Lower leg skin (tissue), 4 donors: ENCODE measurements around the gene BTBD17. TPM values are rescaled to one million over a fixed set of nuclear protein-coding genes. Genes with fewer than 3 reads are reported as not detected.

Experiments used
- DNase-seq, 2 donors: peaks; one replicate each; pipeline ENCODE4 v3.0.0-alpha.2; 2019; ENCODE audit warnings: low spot score in 2 of 2
- H3K4me3 ChIP-seq: fragments of 200-600 bp; sonication (generic); 2 replicates; pipeline ENCODE4 v1.5.1; 2017; ENCODE audit warnings: mild to moderate bottlenecking, low read depth; ENCODE audit not compliant: poor library complexity, severe bottlenecking
- POLR2A ChIP-seq, 2 donors: fragments of 450-650 bp; IDR thresholded peaks; one replicate each; pipeline ENCODE4 v1.6.1; 2016 to 2017; ENCODE audit warnings: antibody characterized with exemption in 2 of 2, mild to moderate bottlenecking in 1 of 2, moderate library complexity in 1 of 2
- WGBS, 2 donors: methylation state at CpG; one replicate each; pipeline ENCODE4 v1.1.5; 2018; 5-methylcytosine and 5-hydroxymethylcytosine counted together
- intact Hi-C: fragments of 100-400 bp; cut with DNase I; formaldehyde crosslinking; loops from one replicate; pipeline ENCODE4 v1.15.0; 2023; ENCODE audit warnings: low total_unique reads
- total RNA-seq, 4 donors: library from RNA; depleted of rRNA; stranded (reverse); fragments of >200 nt; gene quantifications; one replicate each; pipeline ENCODE4 v1.1.0, GENCODE V29; 2016
- TF ChIP-seq, protein P1 (sequence below), 3 donors: fragments of 450-650 bp; IDR thresholded peaks; one replicate each; pipeline ENCODE4 v1.5.1; 2016; ENCODE audit warnings: antibody characterized with exemption in 3 of 3, mild to moderate bottlenecking in 3 of 3, moderate library complexity in 2 of 3

The BTBD17 gene
- total RNA-seq, 4 donors from 2014 or later, result 0.22 TPM; not detected in 3

DNA sequence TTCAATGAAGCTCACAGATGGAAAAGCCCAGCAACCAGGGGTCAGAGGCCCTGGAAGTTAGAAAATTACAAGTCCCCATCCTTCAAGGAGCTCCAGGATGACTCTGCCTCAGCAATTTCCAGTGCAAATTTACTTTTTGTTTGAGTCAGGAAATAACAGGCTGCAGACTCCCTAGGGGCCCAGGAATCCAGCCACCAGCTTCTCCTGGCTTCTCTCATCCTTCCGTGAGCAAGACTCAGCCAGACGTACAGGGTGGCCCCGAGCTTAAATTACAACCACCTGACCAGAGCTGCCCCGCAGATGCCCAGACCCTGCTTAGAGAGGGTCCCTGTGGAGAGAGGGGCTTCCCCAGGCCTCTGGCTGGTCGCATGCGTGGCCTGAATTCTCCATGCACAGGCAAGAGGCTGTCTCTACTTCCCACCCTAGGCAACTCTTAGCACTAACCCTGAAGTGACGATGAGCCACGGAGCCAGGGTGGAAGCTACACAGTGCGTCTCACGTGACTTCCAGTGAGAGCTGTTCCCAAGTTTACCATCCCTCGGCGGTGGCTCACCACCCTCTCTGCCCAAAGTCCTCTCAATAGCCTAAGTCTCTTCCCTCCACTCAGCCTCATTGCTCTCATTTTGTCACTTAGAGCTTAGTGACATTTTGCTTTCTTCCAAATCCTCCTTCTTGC, 32.7 kb upstream of the BTBD17 start:
- no peak for DNase-seq
- TF ChIP-seq, protein P1, sequence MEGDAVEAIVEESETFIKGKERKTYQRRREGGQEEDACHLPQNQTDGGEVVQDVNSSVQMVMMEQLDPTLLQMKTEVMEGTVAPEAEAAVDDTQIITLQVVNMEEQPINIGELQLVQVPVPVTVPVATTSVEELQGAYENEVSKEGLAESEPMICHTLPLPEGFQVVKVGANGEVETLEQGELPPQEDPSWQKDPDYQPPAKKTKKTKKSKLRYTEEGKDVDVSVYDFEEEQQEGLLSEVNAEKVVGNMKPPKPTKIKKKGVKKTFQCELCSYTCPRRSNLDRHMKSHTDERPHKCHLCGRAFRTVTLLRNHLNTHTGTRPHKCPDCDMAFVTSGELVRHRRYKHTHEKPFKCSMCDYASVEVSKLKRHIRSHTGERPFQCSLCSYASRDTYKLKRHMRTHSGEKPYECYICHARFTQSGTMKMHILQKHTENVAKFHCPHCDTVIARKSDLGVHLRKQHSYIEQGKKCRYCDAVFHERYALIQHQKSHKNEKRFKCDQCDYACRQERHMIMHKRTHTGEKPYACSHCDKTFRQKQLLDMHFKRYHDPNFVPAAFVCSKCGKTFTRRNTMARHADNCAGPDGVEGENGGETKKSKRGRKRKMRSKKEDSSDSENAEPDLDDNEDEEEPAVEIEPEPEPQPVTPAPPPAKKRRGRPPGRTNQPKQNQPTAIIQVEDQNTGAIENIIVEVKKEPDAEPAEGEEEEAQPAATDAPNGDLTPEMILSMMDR (IDR thresholded peaks at IDR 0.05), result no peak
- no peak for TF ChIP-seq POLR2A (IDR thresholded peaks at IDR 0.05)
- intact Hi-C loops, result no loop called here
- H3K4me3 ChIP-seq, result no peak overlapping the region
- 82 to 86% methylated on average over 12 of the region's 12 CpGs for WGBS, 2 donors

DNA sequence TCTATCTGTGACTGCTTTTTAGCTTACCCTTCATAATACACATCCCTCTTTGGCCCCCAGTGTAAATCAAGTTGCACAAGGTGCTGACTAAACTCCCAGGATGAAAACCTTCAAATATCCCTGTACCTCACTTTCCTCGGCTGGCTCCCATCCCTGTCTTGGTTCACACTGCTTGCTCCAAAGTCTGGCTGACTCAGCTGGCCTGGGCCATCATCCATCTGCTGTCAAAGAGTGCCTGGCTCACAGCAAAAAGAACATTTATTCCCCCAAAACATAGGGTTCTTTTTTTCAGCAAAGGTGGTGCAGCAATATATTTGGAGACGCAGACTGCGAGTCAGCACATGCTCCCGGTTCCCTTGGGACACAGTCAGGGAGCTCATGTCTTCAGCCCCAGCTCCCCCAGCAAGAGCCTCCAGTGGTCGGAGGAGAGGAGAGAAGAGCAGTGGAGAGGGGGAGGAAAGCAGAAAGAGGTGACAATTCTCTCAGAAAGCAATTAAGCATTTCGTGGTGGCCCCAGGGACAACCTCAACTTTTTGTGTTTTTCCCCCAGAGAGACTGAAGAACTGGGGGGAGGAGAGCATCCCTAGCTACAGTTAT, 31.8 kb upstream of the BTBD17 start:
- TF ChIP-seq, protein P1 (IDR thresholded peaks at IDR 0.05), result no peak
- TF ChIP-seq POLR2A (IDR thresholded peaks at IDR 0.05), result no peak
- WGBS, 2 donors, result 64% methylated on average over 6 of the region's 6 CpGs
- intact Hi-C loops, result no loop called here
- no peak for DNase-seq
- no peak overlapping the region for H3K4me3 ChIP-seq

DNA sequence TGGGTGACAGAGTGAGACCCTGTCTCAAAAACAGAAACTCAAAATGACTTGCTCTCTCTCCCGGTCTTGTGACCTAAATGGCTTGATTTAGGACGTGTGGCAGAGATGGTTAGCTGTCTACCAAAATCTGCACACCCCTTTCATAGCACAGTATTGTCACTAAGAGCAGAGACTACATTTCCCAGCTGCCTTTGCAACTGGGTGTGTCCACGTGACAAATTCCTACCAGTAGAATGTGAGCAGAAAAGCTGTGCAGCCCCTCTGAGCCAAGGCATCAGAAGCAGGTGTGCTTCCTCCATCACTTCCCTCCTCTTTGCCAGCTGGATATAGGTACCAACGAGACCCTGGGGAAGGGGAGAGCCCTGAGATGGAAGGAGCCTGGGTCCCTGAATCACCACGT, 31.2 kb upstream of the BTBD17 start:
- H3K4me3 ChIP-seq, result no peak overlapping the region
- intact Hi-C loops, result no loop called here
- WGBS, 2 donors, result 68 to 74% methylated on average over 5 of the region's 5 CpGs
- no peak for DNase-seq
- no peak for TF ChIP-seq POLR2A (IDR thresholded peaks at IDR 0.05)
- TF ChIP-seq, protein P1 (IDR thresholded peaks at IDR 0.05), result no peak

DNA sequence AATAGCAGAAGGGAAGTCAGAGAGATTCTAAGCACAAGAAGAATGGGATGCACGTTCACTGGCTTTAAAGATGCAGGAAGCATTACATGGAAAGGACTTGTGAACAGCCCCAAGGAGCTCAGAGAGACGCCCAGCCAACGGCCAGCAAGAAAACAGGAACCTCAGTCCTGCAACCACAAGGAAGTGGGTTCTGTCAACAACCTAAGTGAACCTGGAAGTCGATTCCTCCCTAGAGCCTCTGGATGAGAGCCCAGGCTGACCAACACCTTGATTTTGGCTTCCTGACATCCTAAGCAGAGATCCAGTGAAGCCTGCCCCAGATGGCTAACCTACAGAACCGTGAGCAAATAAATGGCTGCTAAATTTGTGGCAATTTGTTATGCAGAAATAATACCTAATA, 30.1 kb upstream of the BTBD17 start:
- intact Hi-C loops, result no loop called here
- no peak for TF ChIP-seq POLR2A (IDR thresholded peaks at IDR 0.05)
- TF ChIP-seq, protein P1 (IDR thresholded peaks at IDR 0.05), result no peak
- WGBS, 2 donors, result 61 to 70% methylated on average over 5 of the region's 5 CpGs
- no peak for DNase-seq
- H3K4me3 ChIP-seq, result no peak overlapping the region

DNA sequence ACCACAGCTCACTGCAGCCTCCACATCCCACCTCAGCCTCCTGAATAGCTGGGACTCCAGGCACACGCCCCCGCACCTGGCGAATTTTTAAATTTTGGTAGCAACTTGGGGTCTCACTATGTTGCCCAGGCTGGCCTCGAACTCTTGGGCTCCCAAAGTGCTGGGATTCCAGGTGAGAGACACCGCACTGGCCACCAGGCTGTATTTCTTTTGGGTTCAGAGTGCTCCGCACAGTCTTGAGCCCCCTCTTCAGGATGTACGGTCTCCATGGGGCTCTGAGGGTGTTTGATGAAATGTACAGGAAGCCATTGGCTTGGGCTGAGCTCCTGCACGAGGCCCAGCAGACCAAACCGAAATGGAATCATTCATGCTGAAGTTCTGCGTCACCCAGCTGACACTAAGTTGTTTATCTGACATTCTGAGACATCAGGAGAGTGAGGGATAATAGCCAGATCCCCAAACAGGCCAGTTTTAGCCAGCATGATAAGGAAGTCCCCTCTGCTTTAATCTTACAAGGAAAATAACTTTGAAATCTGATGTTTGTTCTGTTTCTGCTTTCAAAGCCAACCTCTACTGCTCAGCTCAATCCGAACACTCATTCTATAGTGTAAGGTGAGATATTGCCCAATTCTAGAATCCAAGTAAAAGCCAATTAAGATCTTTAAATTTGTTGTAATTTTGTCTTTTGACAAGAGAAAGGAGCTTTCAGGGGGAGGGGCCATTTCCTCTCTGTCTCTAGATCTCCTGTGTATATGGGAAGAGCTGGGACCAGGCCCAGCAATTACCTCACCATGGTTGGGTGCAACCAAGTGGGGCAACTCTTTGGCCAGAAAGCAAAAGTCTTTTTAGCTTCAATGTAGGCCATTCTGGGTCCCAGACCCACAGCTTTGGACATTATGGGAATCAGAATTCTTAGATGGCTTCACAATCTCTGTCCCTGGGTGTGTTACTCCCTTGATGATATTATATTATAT, 29.3 kb upstream of the BTBD17 start:
- no peak for DNase-seq
- TF ChIP-seq POLR2A (IDR thresholded peaks at IDR 0.05), result no peak
- TF ChIP-seq, protein P1 (IDR thresholded peaks at IDR 0.05), result no peak
- intact Hi-C loops, result no loop called here
- no peak overlapping the region for H3K4me3 ChIP-seq
- 85 to 91% methylated on average over 11 of the region's 11 CpGs for WGBS, 2 donors
